Calu3 (cell line): ENCODE measurements around the gene CCL8. TPM values are rescaled to one million over a fixed set of nuclear protein-coding genes. Genes with fewer than 3 reads are reported as not detected.
A peak's percentile ranks its signal among the peaks of the same experiment; 100 is the strongest.

Experiments
- BruUV-seq: library from RNA; stranded (reverse); fragments of 400-500 nt; replicated peaks from 2 replicates; lab custom pipeline; 2021; lab: Mats Ljungman, UMichigan
- CTCF ChIA-PET: fragments of 300-600 bp; sonication (Branson Sonifier 250); formaldehyde crosslinking; loops from one replicate; lab custom pipeline; 2022; ENCODE audit warnings: antibody characterized with exemption; lab: Charles Lee
- DNase-seq: peaks from one replicate; pipeline ENCODE4 v3.0.0; 2022
- H3K27ac Mint-ChIP-seq: one replicate; pipeline ENCODE4 v1.8.0; 2022; ENCODE audit warnings: mixed read lengths; ENCODE audit not compliant: unreplicated experiment
- H3K27me3 Mint-ChIP-seq: one replicate; pipeline ENCODE4 v1.8.0; 2022; ENCODE audit warnings: mixed read lengths; ENCODE audit not compliant: unreplicated experiment
- H3K36me3 Mint-ChIP-seq: one replicate; pipeline ENCODE4 v1.8.0; 2022; ENCODE audit warnings: mild to moderate bottlenecking, moderate library complexity, mixed read lengths; ENCODE audit not compliant: insufficient read depth, unreplicated experiment
- H3K4me1 Mint-ChIP-seq: one replicate; pipeline ENCODE4 v1.8.0; 2022; ENCODE audit warnings: mild to moderate bottlenecking, low read depth, mixed read lengths; ENCODE audit not compliant: unreplicated experiment
- H3K4me3 Mint-ChIP-seq: one replicate; pipeline ENCODE4 v1.8.0; 2022; ENCODE audit warnings: mild to moderate bottlenecking, low read depth, moderate library complexity, mixed read lengths; ENCODE audit not compliant: unreplicated experiment
- H3K9me3 Mint-ChIP-seq: one replicate; pipeline ENCODE4 v1.8.0; 2022; ENCODE audit warnings: low read depth, mixed read lengths; ENCODE audit not compliant: unreplicated experiment
- CTCF ChIP-seq: fragments of 200-600 bp; IDR thresholded peaks from one replicate; pipeline ENCODE4 v1.8.0; 2022; ENCODE audit warnings: antibody characterized with exemption; ENCODE audit not compliant: unreplicated experiment
- intact Hi-C: fragments of 100-400 bp; cut with micrococcal nuclease; formaldehyde crosslinking; loops from one replicate; pipeline ENCODE4 v1.10.0; 2022; ENCODE audit not compliant: unreplicated experiment
- total RNA-seq: library from RNA; stranded (reverse); gene quantifications from 2 replicates; pipeline ENCODE4 v1.2.3, GENCODE V29; 2022

Gene CCL8
- total RNA-seq, 1 experiment from 2014 or later = not detected

GRCh38 chr17:34305606-34306005 lies 13.6 kb upstream of the CCL8 start:
- H3K36me3 Mint-ChIP-seq = no peaks in the 10 kb centered on the region
- H3K4me3 Mint-ChIP-seq = no peak overlapping the region
- no peak overlapping the region for H3K27ac Mint-ChIP-seq
- no TSS peak for BruUV-seq
- no peak for TF ChIP-seq CTCF
- peaks cover 86% of the 10 kb centered on the region for H3K27me3 Mint-ChIP-seq
- no peaks in the 10 kb centered on the region for H3K4me1 Mint-ChIP-seq
- no peak for DNase-seq
- intact Hi-C loops = loop anchor here (2.0 kb wide), 1 partner anchor 105 kb away; no protein-coding TSS in a partner anchor
- H3K9me3 Mint-ChIP-seq = no peaks in the 10 kb centered on the region
- CTCF ChIA-PET = interaction anchor here (1.2 kb wide), 2 partner anchors 56 to 105 kb away, joined by 8 to 12 read pairs; no protein-coding TSS in a partner anchor

- DNase-seq = peak; percentile 15
- intact Hi-C loops = loop anchor here (2.0 kb wide), 1 partner anchor 106 kb away; no protein-coding TSS in a partner anchor
- Mint-ChIP-seq H3K27me3 (peaks cover 78% of the 10 kb centered on the region), H3K4me1 (no peaks in the 10 kb centered on the region), H3K9me3 (no peaks in the 10 kb centered on the region), H3K27ac (no peak overlapping the region), H3K36me3 (no peaks in the 10 kb centered on the region), H3K4me3 (no peak overlapping the region)
- CTCF ChIA-PET = interaction anchor here (0.6 to 1.4 kb wide), 4 partner anchors 55 to 108 kb away, joined by 3 to 12 read pairs (median 6); no protein-coding TSS in a partner anchor
- no peak for TF ChIP-seq CTCF
- no TSS peak for BruUV-seq
Observed at GRCh38 chr17:34306466-34306865, 12.8 kb upstream of the CCL8 start.

- no TSS peak for BruUV-seq
- H3K27me3 Mint-ChIP-seq = peaks cover 75% of the 10 kb centered on the region
- intact Hi-C loops = loop anchor here (2.0 kb wide), 1 partner anchor 106 kb away; no protein-coding TSS in a partner anchor
- no peaks in the 10 kb centered on the region for H3K9me3 Mint-ChIP-seq
- no peaks in the 10 kb centered on the region for H3K4me1 Mint-ChIP-seq
- DNase-seq = no peak
- no peak overlapping the region for H3K4me3 Mint-ChIP-seq
- no peaks in the 10 kb centered on the region for H3K36me3 Mint-ChIP-seq
- CTCF ChIA-PET = interaction anchor here (0.6 to 1.4 kb wide), 4 partner anchors 54 to 108 kb away, joined by 3 to 12 read pairs (median 6); no protein-coding TSS in a partner anchor
- TF ChIP-seq CTCF = no peak
- no peak overlapping the region for H3K27ac Mint-ChIP-seq
Observed at GRCh38 chr17:34307110-34307509, 12.1 kb upstream of the CCL8 start.

- peaks cover 75% of the 10 kb centered on the region for H3K27me3 Mint-ChIP-seq
- no peak for TF ChIP-seq CTCF
- DNase-seq = no peak
- CTCF ChIA-PET = interaction anchor here (0.6 kb wide), 1 partner anchor 92 kb away, joined by 3 read pairs; no protein-coding TSS in a partner anchor
- no peaks in the 10 kb centered on the region for H3K4me1 Mint-ChIP-seq
- no peak overlapping the region for H3K27ac Mint-ChIP-seq
- intact Hi-C loops = no loop called here
- no TSS peak for BruUV-seq
- H3K36me3 Mint-ChIP-seq = no peaks in the 10 kb centered on the region
- no peak overlapping the region for H3K4me3 Mint-ChIP-seq
- no peaks in the 10 kb centered on the region for H3K9me3 Mint-ChIP-seq
Observed at GRCh38 chr17:34308371-34308770, 10.9 kb upstream of the CCL8 start.
